GM21390 (cell line): Measurements from ENCODE around the gene CCDC171.
A peak's percentile ranks its signal among the peaks of the same experiment; 100 is the strongest.
"Not testable (repeated sequence)": the region's sequence is repeated elsewhere in the genome, so short reads cannot be mapped to it uniquely, and the experiment has no call there.

Experiments used
- ATAC-seq: cut with Tn5 transposase; IDR thresholded peaks from one replicate; pipeline ENCODE4 v1.9.1; 2021; ENCODE audit not compliant: unreplicated experiment

Gene CCDC171

GRCh38 chr9:15693701-15694100, 140.9 kb downstream of the CCDC171 start:
- peak; percentile 64 for ATAC-seq

- no peak for ATAC-seq
Measured at GRCh38 chr9:15696979-15697378, 144.1 kb downstream of the CCDC171 start.

GRCh38 chr9:15697446-15697851, 144.6 kb downstream of the CCDC171 start:
- ATAC-seq, result no peak

- ATAC-seq, result not testable (repeated sequence)
Measured at GRCh38 chr9:15699876-15700559, 147.2 kb downstream of the CCDC171 start.

- ATAC-seq, result no peak
Measured at GRCh38 chr9:15707000-15707399, 154.2 kb downstream of the CCDC171 start.

GRCh38 chr9:15711531-15711930, 158.7 kb downstream of the CCDC171 start:
- no peak for ATAC-seq

- ATAC-seq, result no peak
Measured at GRCh38 chr9:15711931-15712330, 159.1 kb downstream of the CCDC171 start.

- ATAC-seq, result no peak
Measured at GRCh38 chr9:15714746-15715145, 161.9 kb downstream of the CCDC171 start.

- no peak for ATAC-seq
Measured at GRCh38 chr9:15717290-15717967, 164.6 kb downstream of the CCDC171 start.

GRCh38 chr9:15718423-15718822, 165.6 kb downstream of the CCDC171 start:
- no peak for ATAC-seq

GRCh38 chr9:15720861-15721260, 168.0 kb downstream of the CCDC171 start:
- ATAC-seq, result no peak

GRCh38 chr9:15722888-15723287, 170.0 kb downstream of the CCDC171 start:
- ATAC-seq, result no peak

GRCh38 chr9:15724016-15724415, 171.2 kb downstream of the CCDC171 start:
- no peak for ATAC-seq

GRCh38 chr9:15724612-15725011, 171.8 kb downstream of the CCDC171 start:
- ATAC-seq, result no peak

GRCh38 chr9:15725953-15726352, 173.1 kb downstream of the CCDC171 start:
- no peak for ATAC-seq

- ATAC-seq, result no peak
Measured at GRCh38 chr9:15729507-15729906, 176.7 kb downstream of the CCDC171 start.

- no peak for ATAC-seq
Measured at GRCh38 chr9:15735083-15735857, 182.4 kb downstream of the CCDC171 start.

GRCh38 chr9:15736569-15736968, 183.7 kb downstream of the CCDC171 start:
- no peak for ATAC-seq

GRCh38 chr9:15738011-15738410, 185.2 kb downstream of the CCDC171 start:
- ATAC-seq, result no peak

- ATAC-seq, result no peak
Measured at GRCh38 chr9:15741015-15741414, 188.2 kb downstream of the CCDC171 start.

- peak; percentile 94 for ATAC-seq
Measured at GRCh38 chr9:15743512-15743911, 190.7 kb downstream of the CCDC171 start.

- no peak for ATAC-seq
Measured at GRCh38 chr9:15744196-15744595, 191.4 kb downstream of the CCDC171 start.
